Mucosa of stomach (tissue), 1 donor: ENCODE results near the gene KRTAP10-2.

Experiments used
- H3K27me3 ChIP-seq: one replicate; pipeline ENCODE4 v1.7.0; 2013; ENCODE audit warnings: mild to moderate bottlenecking, low read length; ENCODE audit not compliant: control insufficient read depth, insufficient read depth
- H3K36me3 ChIP-seq: one replicate; pipeline ENCODE4 v1.7.0; 2013; ENCODE audit warnings: low read length; ENCODE audit not compliant: control insufficient read depth, insufficient read depth
- H3K4me1 ChIP-seq: one replicate; pipeline ENCODE4 v1.7.0; 2013; ENCODE audit warnings: mild to moderate bottlenecking, low read length; ENCODE audit not compliant: control insufficient read depth, insufficient read depth
- H3K4me3 ChIP-seq: one replicate; pipeline ENCODE4 v1.7.0; 2013; ENCODE audit warnings: low read length
- H3K9ac ChIP-seq: one replicate; pipeline ENCODE4 v1.7.0; 2013; ENCODE audit warnings: mild to moderate bottlenecking, low read length, moderate library complexity
- H3K9me3 ChIP-seq: one replicate; pipeline ENCODE4 v1.7.0; 2013; ENCODE audit warnings: mild to moderate bottlenecking, low read length, moderate library complexity; ENCODE audit not compliant: control insufficient read depth
- donor health status: Pancreatic carcinoma.

The KRTAP10-2 gene

GRCh38 chr21:44539991-44540666 lies 11.2 kb downstream of the KRTAP10-2 start, which contains the start of gene KRTAP10-1:
Gene KRTAP10-1, minus strand, starts transcription at chr21:44540195. Its CDS starts 45 bp downstream, at chr21:44540150.
- no peaks in the 10 kb centered on the region for H3K9me3 ChIP-seq
- H3K4me3 ChIP-seq = no peak within 1 kb of the TSS
- no peaks in the 10 kb centered on the region for H3K27me3 ChIP-seq
- no peaks in the 10 kb centered on the region for H3K36me3 ChIP-seq
- no peaks in the 10 kb centered on the region for H3K4me1 ChIP-seq
- no peak within 1 kb of the TSS for H3K9ac ChIP-seq

DNA sequence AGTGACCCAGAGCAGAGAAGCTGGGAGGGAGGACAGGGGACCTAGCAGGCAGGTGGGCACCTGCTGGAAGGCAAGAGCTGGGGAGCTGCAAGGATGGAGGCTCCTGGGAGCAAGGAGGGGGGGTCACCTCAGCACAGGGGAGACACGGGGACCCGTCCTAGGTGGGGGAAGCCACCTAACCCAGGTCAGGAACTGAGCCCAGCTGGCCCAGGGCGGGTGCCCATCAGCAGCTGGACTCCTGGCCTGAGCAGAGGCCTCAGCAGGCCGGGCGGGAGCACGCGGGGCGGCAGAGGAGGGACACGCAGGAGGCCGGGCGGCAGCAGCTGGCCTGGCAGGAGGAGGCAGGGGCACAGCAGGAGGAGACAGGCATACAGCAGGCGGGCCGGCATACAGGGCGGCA lies 12.3 kb downstream of the KRTAP10-2 start:
- Histone ChIP-seq H3K9me3 (no peaks in the 10 kb centered on the region), H3K36me3 (no peaks in the 10 kb centered on the region), H3K9ac (no peak overlapping the region), H3K4me1 (no peaks in the 10 kb centered on the region), H3K27me3 (no peaks in the 10 kb centered on the region), H3K4me3 (no peak overlapping the region)

GRCh38 chr21:44537930-44538911 lies 13.1 kb downstream of the KRTAP10-2 start:
- H3K9ac ChIP-seq = no peak overlapping the region
- no peaks in the 10 kb centered on the region for H3K9me3 ChIP-seq
- no peaks in the 10 kb centered on the region for H3K27me3 ChIP-seq
- H3K4me3 ChIP-seq = no peak overlapping the region
- no peaks in the 10 kb centered on the region for H3K4me1 ChIP-seq
- H3K36me3 ChIP-seq = no peaks in the 10 kb centered on the region

DNA sequence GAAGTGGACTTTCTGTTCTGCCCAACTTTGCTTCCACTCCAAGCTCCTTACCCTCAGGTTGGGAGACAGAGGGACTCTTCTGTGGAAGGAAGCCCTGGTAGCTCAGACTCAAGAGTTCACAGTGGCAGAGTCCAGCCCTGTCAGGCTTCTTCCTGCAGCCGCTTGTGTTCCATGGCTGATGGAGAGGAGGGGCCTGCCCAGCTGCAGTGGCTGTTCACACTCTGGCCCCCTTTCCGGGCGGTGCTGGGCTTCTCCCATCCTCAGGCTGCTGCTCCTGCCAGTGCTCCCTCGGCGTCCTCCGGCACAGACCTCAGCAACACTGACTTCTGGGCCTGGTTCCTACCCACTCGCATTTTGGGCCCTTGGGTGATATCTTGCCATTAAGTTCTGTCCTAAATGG lies 15.3 kb downstream of the KRTAP10-2 start:
- H3K4me3 ChIP-seq = no peak overlapping the region
- H3K36me3 ChIP-seq = no peaks in the 10 kb centered on the region
- no peaks in the 10 kb centered on the region for H3K4me1 ChIP-seq
- no peaks in the 10 kb centered on the region for H3K9me3 ChIP-seq
- H3K27me3 ChIP-seq = no peaks in the 10 kb centered on the region
- H3K9ac ChIP-seq = no peak overlapping the region

GRCh38 chr21:44534688-44535087 lies 16.6 kb downstream of the KRTAP10-2 start:
- Histone ChIP-seq H3K4me3 (no peak overlapping the region), H3K9me3 (no peaks in the 10 kb centered on the region), H3K36me3 (no peaks in the 10 kb centered on the region), H3K4me1 (no peaks in the 10 kb centered on the region), H3K27me3 (no peaks in the 10 kb centered on the region), H3K9ac (no peak overlapping the region)

GRCh38 chr21:44533891-44534627 lies 17.2 kb downstream of the KRTAP10-2 start:
- Histone ChIP-seq H3K27me3 (no peaks in the 10 kb centered on the region), H3K9ac (no peak overlapping the region), H3K36me3 (no peaks in the 10 kb centered on the region), H3K4me3 (no peak overlapping the region), H3K4me1 (no peaks in the 10 kb centered on the region), H3K9me3 (no peaks in the 10 kb centered on the region)

DNA sequence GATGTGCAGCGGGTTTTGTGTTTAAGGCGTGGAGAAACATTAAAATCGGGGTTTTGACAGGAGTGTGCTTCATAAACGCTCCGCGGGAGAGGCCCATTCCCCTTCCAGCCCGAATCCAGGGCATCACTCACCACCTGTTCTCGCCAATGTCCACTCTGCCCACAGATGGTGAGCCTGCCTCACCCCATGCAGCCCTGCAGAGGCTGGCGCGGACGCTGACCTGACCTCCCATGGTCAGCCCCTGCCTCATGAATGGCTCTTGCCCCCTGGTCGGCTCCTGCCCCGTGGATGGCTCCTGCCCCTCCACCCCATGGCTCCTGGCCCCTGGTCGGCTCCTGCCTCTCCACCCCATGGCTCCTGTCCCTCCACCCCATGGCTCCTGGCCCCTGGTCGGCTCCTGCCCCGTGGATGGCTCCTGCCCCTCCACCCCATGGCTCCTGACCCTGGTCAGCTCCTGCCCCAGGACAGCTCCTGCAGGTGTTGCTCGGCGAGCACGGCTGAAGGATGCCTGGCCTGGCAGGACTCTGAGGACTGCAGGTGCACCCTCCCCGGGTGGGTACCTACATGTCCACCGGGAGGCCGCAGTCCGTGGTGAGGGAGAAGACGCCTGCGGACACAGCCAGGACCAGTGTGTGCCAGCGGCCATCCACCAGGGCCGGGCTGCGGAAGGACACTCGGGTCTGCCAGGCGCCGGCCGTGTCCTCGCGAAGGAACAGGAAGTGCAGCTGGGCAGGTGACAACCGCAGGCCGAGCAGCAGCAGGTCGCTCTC lies 18.0 kb downstream of the KRTAP10-2 start:
- no peak overlapping the region for H3K4me3 ChIP-seq
- no peaks in the 10 kb centered on the region for H3K36me3 ChIP-seq
- H3K9ac ChIP-seq = no peak overlapping the region
- H3K27me3 ChIP-seq = no peaks in the 10 kb centered on the region
- H3K4me1 ChIP-seq = no peaks in the 10 kb centered on the region
- H3K9me3 ChIP-seq = no peaks in the 10 kb centered on the region

- no peaks in the 10 kb centered on the region for H3K9me3 ChIP-seq
- no peaks in the 10 kb centered on the region for H3K4me1 ChIP-seq
- no peaks in the 10 kb centered on the region for H3K36me3 ChIP-seq
- no peaks in the 10 kb centered on the region for H3K27me3 ChIP-seq
- no peak overlapping the region for H3K4me3 ChIP-seq
- H3K9ac ChIP-seq = no peak overlapping the region
These were observed 18.6 kb downstream of the KRTAP10-2 start for GRCh38 chr21:44532712-44533111.

DNA sequence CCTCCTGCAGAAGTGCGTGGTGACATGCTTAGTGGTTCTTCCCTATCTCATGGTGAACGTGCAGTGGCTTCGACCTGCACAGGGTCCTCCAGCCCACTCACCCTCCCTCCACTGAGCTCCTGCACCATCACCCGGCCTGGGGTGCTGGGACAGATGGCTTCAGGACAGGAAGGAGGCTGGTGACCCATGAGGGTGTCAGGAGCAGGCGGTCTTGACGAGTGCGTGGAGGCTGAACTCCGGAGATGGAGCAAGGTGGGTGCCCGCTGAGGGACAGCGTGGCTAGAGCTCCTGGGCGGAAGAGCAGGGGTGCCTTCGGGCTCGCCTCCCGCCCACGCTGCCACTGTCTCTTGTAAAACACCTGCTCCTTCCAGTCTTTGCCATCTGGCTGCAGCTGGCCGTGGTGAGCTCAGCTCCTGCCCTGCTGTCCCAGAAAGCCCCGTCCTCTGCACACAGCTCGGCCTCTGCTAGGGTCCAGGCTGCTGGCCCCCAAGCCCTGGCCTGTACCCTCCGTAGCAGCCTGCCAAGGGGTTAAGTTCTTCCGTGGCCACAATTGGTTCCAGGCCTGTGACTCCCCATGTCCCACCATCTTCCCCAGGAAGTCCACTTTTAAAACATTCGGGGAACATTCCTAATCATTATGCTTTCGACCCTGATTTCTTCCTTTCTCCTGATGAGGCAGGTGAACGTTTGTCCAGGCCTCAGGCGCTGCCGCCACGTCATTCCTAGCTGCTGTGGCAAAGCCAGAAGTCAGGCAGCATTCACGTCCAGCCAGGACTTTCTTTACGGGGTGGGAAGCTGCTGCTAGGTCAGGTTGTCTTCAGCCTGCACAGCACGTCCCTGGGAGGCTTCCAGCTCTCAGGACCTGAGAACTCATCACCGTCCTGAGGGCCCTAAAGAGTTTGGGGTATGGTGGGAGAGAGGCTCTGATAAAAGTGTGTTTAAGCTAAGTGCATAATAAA lies 19.4 kb downstream of the KRTAP10-2 start:
- no peak overlapping the region for H3K4me3 ChIP-seq
- H3K36me3 ChIP-seq = no peaks in the 10 kb centered on the region
- no peaks in the 10 kb centered on the region for H3K4me1 ChIP-seq
- no peaks in the 10 kb centered on the region for H3K9me3 ChIP-seq
- no peaks in the 10 kb centered on the region for H3K27me3 ChIP-seq
- no peak overlapping the region for H3K9ac ChIP-seq

DNA sequence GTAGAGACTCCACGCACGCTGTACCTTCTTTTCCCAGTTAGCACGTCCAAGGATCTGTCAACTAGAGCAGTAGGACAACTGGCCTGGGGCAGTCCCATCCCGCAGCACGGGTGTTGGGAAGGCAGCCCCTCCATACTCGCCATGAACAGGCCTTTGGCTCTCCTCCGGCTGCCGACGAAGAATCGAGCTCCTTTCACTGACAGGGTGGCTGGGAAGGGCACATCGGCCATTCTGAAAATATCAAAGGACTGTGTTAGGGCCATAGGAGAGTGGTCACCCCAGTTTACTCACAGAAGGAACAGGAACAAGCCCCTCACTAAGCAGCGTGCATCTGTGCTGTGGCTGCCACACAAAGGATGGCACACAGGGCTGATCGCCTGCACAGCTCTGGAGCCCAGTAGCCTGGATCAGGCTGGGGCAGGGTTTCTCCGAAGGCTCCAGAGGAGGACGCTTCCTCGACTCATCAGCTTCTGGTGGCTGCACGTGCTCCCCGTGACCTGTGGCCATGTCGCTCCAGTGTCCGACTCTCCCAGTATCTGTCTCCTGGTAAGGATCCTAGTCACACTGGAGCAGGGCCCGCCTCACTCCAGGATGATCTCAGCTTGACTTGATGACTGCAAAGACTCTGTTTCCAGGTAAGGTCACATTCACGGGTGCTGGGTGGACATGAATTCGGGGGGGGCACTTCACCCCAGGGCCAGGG lies 20.3 kb downstream of the KRTAP10-2 start:
- H3K4me1 ChIP-seq = no peaks in the 10 kb centered on the region
- no peak overlapping the region for H3K4me3 ChIP-seq
- H3K9ac ChIP-seq = no peak overlapping the region

More for the DNA sequence above, 20.3 kb downstream of the KRTAP10-2 start:
- H3K9me3 ChIP-seq = no peaks in the 10 kb centered on the region
- no peaks in the 10 kb centered on the region for H3K36me3 ChIP-seq
- H3K27me3 ChIP-seq = no peaks in the 10 kb centered on the region
